ENCODE data around the gene CHP1. TPM values are rescaled to one million over a fixed set of nuclear protein-coding genes. Genes with fewer than 3 reads are reported as not detected.
"Not testable (repeated sequence)": the region's sequence is repeated elsewhere in the genome, so short reads cannot be mapped to it uniquely, and the experiment has no call there.

Gene CHP1
- total RNA-seq, 2 experiments from 2014 or later: 37.7 to 39.8 TPM

- CTCF ChIA-PET: interaction anchor here (0.6 to 0.9 kb wide), 2 partner anchors 16 to 18 kb away, joined by 3 read pairs; no protein-coding TSS in a partner anchor
- intact Hi-C loops (cut with micrococcal nuclease): no loop called here
- Mint-ChIP-seq H3K27me3 (ENCODE audit: low read depth) (no peaks in the 10 kb centered on the region), H3K9me3 (no peaks in the 10 kb centered on the region), H3K27ac (no peak overlapping the region), H3K4me1 (ENCODE audit: low read depth) (peaks cover 5% of the 10 kb centered on the region), H3K4me3 (no peak overlapping the region), H3K36me3 (ENCODE audit: low read depth) (peaks cover 6% of the 10 kb centered on the region)
- no peak for DNase-seq
Measured at GRCh38 chr15:41307679-41308078, 76.6 kb downstream of the CHP1 start.

- H3K36me3 Mint-ChIP-seq (ENCODE audit: low read depth): peaks cover 13% of the 10 kb centered on the region
- CTCF ChIA-PET: interaction anchor here (0.6 to 0.9 kb wide), 2 partner anchors 22 to 188 kb away, joined by 4 read pairs; no protein-coding TSS in a partner anchor
- H3K9me3 Mint-ChIP-seq: no peaks in the 10 kb centered on the region
- no peak overlapping the region for H3K4me3 Mint-ChIP-seq
- H3K27ac Mint-ChIP-seq: no peak overlapping the region
- intact Hi-C loops (cut with micrococcal nuclease): no loop called here
- H3K4me1 Mint-ChIP-seq (ENCODE audit: low read depth): peaks cover 4% of the 10 kb centered on the region
- no peaks in the 10 kb centered on the region for H3K27me3 Mint-ChIP-seq (ENCODE audit: low read depth)
- DNase-seq: no peak
Measured at GRCh38 chr15:41309226-41309905, 78.3 kb downstream of the CHP1 start.

GRCh38 chr15:41320805-41321330, 89.8 kb downstream of the CHP1 start:
- H3K36me3 Mint-ChIP-seq (ENCODE audit: low read depth): peaks cover 13% of the 10 kb centered on the region
- H3K27me3 Mint-ChIP-seq (ENCODE audit: low read depth); H3K4me3 Mint-ChIP-seq; H3K9me3 Mint-ChIP-seq; intact Hi-C loops (cut with micrococcal nuclease); CTCF ChIA-PET; H3K27ac Mint-ChIP-seq; DNase-seq: not testable (repeated sequence)
- peaks cover 14% of the 10 kb centered on the region for H3K4me1 Mint-ChIP-seq (ENCODE audit: low read depth)

GRCh38 chr15:41323611-41324010, 92.5 kb downstream of the CHP1 start:
- Mint-ChIP-seq H3K27ac (no peak overlapping the region), H3K4me1 (ENCODE audit: low read depth) (peaks cover 14% of the 10 kb centered on the region), H3K4me3 (no peak overlapping the region), H3K9me3 (no peaks in the 10 kb centered on the region), H3K27me3 (ENCODE audit: low read depth) (no peaks in the 10 kb centered on the region), H3K36me3 (ENCODE audit: low read depth) (peaks cover 13% of the 10 kb centered on the region)
- intact Hi-C loops (cut with micrococcal nuclease): loop anchor here (1.0 kb wide), 1 partner anchor 9 kb away; the partner anchor contains the start of genes NUSAP1 and OIP5
- peak; percentile 30 for DNase-seq
- CTCF ChIA-PET: interaction anchor here (0.6 to 1.1 kb wide), 3 partner anchors 35 to 409 kb away, joined by 3 read pairs; partner anchors contain the start of genes CHP1 and EXD1

GRCh38 chr15:41331281-41331680, 100.2 kb downstream of the CHP1 start:
- no peaks in the 10 kb centered on the region for H3K9me3 Mint-ChIP-seq
- H3K27ac Mint-ChIP-seq: no peak overlapping the region
- CTCF ChIA-PET: interaction anchor here (1.0 to 1.3 kb wide), 3 partner anchors 22 to 427 kb away, joined by 3 to 4 read pairs (median 3); no protein-coding TSS in a partner anchor
- no peak for DNase-seq
- peak overlapping the region; percentile 100 for H3K4me3 Mint-ChIP-seq
- no peaks in the 10 kb centered on the region for H3K27me3 Mint-ChIP-seq (ENCODE audit: low read depth)
- H3K36me3 Mint-ChIP-seq (ENCODE audit: low read depth): peaks cover 24% of the 10 kb centered on the region
- peaks cover 21% of the 10 kb centered on the region for H3K4me1 Mint-ChIP-seq (ENCODE audit: low read depth)
- intact Hi-C loops (cut with micrococcal nuclease): loop anchor here (5.0 kb wide), 1 partner anchor 634 kb away; the partner anchor contains the start of gene RAD51

Other genes with a start within 250 kb of the CHP1 start
- gene INO80, start 115.0 kb upstream of the CHP1 start, total RNA-seq: 10 to 100 TPM; 14.0 to 16.8 TPM
- gene EXD1, start 511 bp upstream of the CHP1 start, total RNA-seq: not detected
- gene OIP5, start 101.3 kb downstream of the CHP1 start, total RNA-seq: 10 to 100 TPM in 1 of 2 experiments, 1 to 10 TPM in 1; 9.5 to 10.7 TPM
- gene NUSAP1, start 101.6 kb downstream of the CHP1 start, total RNA-seq: 100 to 1,000 TPM; 269 to 287 TPM
- 10 to 100 TPM; 15.7 to 17.4 TPM for gene NDUFAF1, start 171.2 kb downstream of the CHP1 start, total RNA-seq
- 10 to 100 TPM; 18.7 to 19.5 TPM for gene RTF1, start 185.8 kb downstream of the CHP1 start, total RNA-seq